Measurements from ENCODE around the gene HSPBAP1. TPM values are rescaled to one million over a fixed set of nuclear protein-coding genes. Genes with fewer than 3 reads are reported as not detected.

The HSPBAP1 gene
- total RNA-seq, 4 donors from 2014 or later, result 3.4 to 13.9 (median 4.0) TPM

DNA sequence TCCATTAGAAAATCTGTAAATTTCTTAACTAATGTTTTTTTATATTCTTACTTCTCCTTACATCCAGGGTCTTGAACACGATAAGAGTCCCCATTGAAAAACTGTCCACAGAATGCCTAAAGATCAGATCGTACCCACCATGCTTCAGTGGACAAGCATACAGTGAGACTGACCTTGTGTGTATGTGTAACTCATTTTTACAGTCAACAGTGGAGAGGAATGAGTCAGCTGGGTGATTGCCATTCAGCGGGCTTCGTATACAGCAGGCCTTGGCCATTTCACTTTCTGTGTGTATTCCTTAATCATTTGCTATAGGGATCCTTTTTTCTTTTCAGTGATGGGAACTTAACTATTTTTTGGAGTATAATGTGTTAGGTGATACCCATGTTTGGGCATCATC lies 102.4 kb downstream of the HSPBAP1 start:
- Histone ChIP-seq H3K27me3 (no peaks in the 10 kb centered on the region), H3K36me3 (peaks cover 4 to 53% (median 19%) of the 10 kb centered on the region in 3 donors), H3K4me1 (peaks cover 0 to 7% (median 0%) of the 10 kb centered on the region in 3 donors), H3K27ac (no peak overlapping the region), H3K4me3 (no peak overlapping the region), H3K9me3 (no peaks in the 10 kb centered on the region)
- WGBS, 2 donors, result 72 to 82% methylated on average over 4 of the region's 4 CpGs
- DNase-seq, result no peak
- TF ChIP-seq, protein P1, sequence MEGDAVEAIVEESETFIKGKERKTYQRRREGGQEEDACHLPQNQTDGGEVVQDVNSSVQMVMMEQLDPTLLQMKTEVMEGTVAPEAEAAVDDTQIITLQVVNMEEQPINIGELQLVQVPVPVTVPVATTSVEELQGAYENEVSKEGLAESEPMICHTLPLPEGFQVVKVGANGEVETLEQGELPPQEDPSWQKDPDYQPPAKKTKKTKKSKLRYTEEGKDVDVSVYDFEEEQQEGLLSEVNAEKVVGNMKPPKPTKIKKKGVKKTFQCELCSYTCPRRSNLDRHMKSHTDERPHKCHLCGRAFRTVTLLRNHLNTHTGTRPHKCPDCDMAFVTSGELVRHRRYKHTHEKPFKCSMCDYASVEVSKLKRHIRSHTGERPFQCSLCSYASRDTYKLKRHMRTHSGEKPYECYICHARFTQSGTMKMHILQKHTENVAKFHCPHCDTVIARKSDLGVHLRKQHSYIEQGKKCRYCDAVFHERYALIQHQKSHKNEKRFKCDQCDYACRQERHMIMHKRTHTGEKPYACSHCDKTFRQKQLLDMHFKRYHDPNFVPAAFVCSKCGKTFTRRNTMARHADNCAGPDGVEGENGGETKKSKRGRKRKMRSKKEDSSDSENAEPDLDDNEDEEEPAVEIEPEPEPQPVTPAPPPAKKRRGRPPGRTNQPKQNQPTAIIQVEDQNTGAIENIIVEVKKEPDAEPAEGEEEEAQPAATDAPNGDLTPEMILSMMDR (IDR thresholded peaks at IDR 0.05), result no peak
- TF ChIP-seq POLR2A (IDR thresholded peaks at IDR 0.05), result no peak
- intact Hi-C loops (cut with DNase I), result no loop called here

DNA sequence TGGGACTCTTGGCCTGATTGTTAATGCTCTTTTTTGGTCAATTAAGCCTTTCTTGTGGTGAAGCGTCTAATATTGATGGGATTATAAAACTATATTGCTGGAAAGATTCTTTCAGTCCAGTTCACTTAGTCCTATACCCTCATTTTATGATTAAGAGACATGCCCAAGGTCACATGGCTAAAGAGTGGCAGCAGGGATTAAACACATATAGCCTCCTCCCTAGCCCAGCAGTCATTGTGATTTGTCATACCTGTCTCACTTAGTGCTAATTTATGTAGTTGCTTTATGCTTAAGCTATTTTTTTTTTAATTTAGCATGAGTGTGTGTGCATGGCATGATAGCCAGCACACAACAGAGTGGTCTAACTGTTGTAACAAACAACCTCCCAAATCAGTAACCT lies 103.5 kb downstream of the HSPBAP1 start:
- H3K9me3 ChIP-seq, result no peaks in the 10 kb centered on the region
- DNase-seq, result no peak
- TF ChIP-seq, protein P1 (IDR thresholded peaks at IDR 0.05), result no peak
- H3K36me3 ChIP-seq, result peaks cover 6 to 42% (median 18%) of the 10 kb centered on the region in 3 donors
- H3K27me3 ChIP-seq, result no peaks in the 10 kb centered on the region
- H3K4me3 ChIP-seq, result no peak overlapping the region
- no peak overlapping the region for H3K27ac ChIP-seq
- H3K4me1 ChIP-seq, result peaks cover 0 to 7% (median 0%) of the 10 kb centered on the region in 3 donors
- WGBS, 2 donors, result 77 to 93% methylated on average over 1 of the region's 1 CpG
- intact Hi-C loops (cut with DNase I), result no loop called here

Other genes starting within 250 kb of the HSPBAP1 start
- 10 to 100 TPM; 16.6 to 50.0 (median 19.9) TPM for gene PARP9, start 229.5 kb downstream of the HSPBAP1 start, total RNA-seq
- 10 to 100 TPM; 17.8 to 25.8 (median 19.9) TPM for gene DTX3L, start 229.5 kb downstream of the HSPBAP1 start, total RNA-seq
- 1 to 10 TPM in 1 of 4 donors, under 1 TPM in 3; 0.08 to 2.3 (median 0.42) TPM for gene PARP15, start 216.2 kb downstream of the HSPBAP1 start, total RNA-seq
- gene PARP14, start 113.0 kb downstream of the HSPBAP1 start, total RNA-seq, result 10 to 100 TPM in 3 of 4 donors, 1 to 10 TPM in 1; 9.5 to 34.1 (median 22.9) TPM
- gene SLC49A4, start 1.2 kb upstream of the HSPBAP1 start, total RNA-seq, result 10 to 100 TPM; 12.2 to 21.4 (median 15.9) TPM
- under 1 TPM in 3 of 4 donors, not detected in 1; 0.13 to 0.21 (median 0.19) TPM for gene SEMA5B, start 233.9 kb upstream of the HSPBAP1 start, total RNA-seq